ENCODE results near the gene CFAP65.
A peak's percentile ranks its signal among the peaks of the same experiment; 100 is the strongest.

Gene CFAP65

DNA sequence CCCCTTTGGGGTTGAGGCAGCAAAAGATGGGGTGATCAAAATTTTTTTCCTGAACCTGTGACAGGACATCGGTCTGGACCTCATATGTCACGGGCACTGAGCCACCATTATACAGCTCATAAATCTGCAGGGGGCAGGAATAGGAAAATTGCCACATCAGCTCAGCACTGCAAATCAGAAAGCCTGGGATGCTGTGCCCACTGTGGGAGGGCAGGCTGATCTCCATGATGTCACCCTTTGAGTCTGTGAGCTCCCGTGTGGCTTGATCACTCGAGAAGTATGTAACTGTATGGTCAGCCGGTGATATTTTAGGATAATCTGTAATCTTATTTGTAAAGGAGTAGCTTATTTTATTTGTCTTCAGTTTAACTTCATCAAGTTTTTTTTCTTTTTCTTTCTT, 30.4 kb downstream of the CFAP65 start:
- Histone ChIP-seq H3K27me3 (ENCODE audit: control insufficient read depth, insufficient read depth, low read length) (no peaks in the 10 kb centered on the region), H3K4me1 (ENCODE audit: control insufficient read depth, insufficient read depth, low read length) (no peaks in the 10 kb centered on the region), H3K36me3 (ENCODE audit: control insufficient read depth, insufficient read depth, low read length) (no peaks in the 10 kb centered on the region), H3K27ac (ENCODE audit: low read depth, low read length) (no peak overlapping the region), H3K9ac (ENCODE audit: low read length) (no peak overlapping the region), H3K4me3 (ENCODE audit: low read length) (no peak overlapping the region)

DNA sequence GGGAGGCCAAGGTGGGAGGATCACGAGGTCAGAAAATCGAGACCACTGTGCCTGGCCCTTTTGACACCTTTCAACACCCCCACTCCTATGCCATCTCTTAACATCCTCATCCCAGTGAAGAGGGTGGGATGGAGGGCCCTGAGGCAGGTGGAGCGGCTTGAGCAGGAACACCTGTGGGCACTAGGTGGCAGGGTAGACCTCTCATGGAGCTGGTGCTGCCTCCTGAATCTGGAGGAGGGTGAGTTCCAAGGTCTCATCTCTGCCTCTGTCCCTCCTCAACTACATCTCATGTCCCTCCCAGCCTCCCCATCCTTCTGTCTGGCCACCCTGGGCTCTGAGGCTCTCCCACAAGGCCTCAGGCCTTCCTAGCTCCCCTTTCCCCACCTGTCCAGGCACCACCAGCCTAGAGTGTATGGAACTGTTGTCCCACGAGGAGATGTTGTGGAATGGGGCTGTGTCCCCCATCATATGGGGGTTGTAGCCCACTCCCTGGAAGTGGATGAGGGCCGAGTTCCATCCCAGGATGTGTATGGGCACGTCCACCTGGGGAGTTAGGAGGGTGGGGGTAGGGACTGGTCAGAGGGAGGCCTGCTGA, 31.1 kb downstream of the CFAP65 start:
- H3K4me1 ChIP-seq (ENCODE audit: control insufficient read depth, insufficient read depth, low read length): no peaks in the 10 kb centered on the region
- no peak overlapping the region for H3K27ac ChIP-seq (ENCODE audit: low read depth, low read length)
- H3K36me3 ChIP-seq (ENCODE audit: control insufficient read depth, insufficient read depth, low read length): no peaks in the 10 kb centered on the region
- H3K4me3 ChIP-seq (ENCODE audit: low read length): no peak overlapping the region
- no peaks in the 10 kb centered on the region for H3K27me3 ChIP-seq (ENCODE audit: control insufficient read depth, insufficient read depth, low read length)
- H3K9ac ChIP-seq (ENCODE audit: low read length): no peak overlapping the region

DNA sequence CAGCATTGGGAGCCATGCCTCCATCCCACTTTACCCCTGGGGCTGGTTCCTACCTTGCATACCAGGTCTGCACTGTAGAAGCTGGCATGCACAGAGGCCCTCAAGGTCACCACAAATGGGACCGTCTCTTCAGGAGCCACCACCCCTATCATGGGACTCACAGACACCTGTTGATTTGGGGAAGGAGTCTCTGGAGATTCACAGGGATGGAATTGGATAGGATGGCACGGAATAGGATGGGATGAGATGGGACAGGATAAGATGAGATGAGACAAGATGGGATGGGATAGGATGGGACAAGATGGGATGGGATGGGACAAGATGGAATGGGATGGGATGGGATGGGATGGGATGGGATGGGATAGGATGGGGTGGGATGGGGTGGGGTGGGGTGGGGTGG, 32.0 kb downstream of the CFAP65 start:
- Histone ChIP-seq H3K36me3 (ENCODE audit: control insufficient read depth, insufficient read depth, low read length) (no peaks in the 10 kb centered on the region), H3K9ac (ENCODE audit: low read length) (no peak overlapping the region), H3K27ac (ENCODE audit: low read depth, low read length) (no peak overlapping the region), H3K4me3 (ENCODE audit: low read length) (no peak overlapping the region), H3K4me1 (ENCODE audit: control insufficient read depth, insufficient read depth, low read length) (no peaks in the 10 kb centered on the region), H3K27me3 (ENCODE audit: control insufficient read depth, insufficient read depth, low read length) (peaks cover 2% of the 10 kb centered on the region)

DNA sequence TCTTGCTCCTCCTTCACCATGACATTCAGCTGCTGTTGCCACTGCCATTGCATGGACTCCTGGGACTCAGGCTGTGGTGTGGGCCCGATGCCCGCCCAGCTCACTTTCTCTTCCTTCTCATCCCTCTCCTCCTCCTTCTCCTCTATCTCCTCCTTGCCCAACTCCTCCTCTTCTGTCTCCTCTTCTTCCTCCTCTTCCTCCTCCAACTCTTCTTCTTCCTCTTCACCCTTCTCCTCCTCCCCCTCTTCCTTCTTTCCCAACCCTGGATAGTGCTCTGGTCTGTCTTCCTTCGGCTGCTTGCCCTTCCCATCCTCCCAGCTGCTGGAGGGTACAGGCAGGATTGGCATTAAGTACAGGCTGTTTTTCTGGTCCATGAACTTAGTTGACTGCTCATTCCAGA, 37.3 kb downstream of the CFAP65 start:
- H3K4me1 ChIP-seq (ENCODE audit: control insufficient read depth, insufficient read depth, low read length): peaks cover 3% of the 10 kb centered on the region
- no peak overlapping the region for H3K4me3 ChIP-seq (ENCODE audit: low read length)
- H3K27ac ChIP-seq (ENCODE audit: low read depth, low read length): no peak overlapping the region
- H3K36me3 ChIP-seq (ENCODE audit: control insufficient read depth, insufficient read depth, low read length): no peaks in the 10 kb centered on the region
- H3K9ac ChIP-seq (ENCODE audit: low read length): no peak overlapping the region
- H3K27me3 ChIP-seq (ENCODE audit: control insufficient read depth, insufficient read depth, low read length): peaks cover 39% of the 10 kb centered on the region

DNA sequence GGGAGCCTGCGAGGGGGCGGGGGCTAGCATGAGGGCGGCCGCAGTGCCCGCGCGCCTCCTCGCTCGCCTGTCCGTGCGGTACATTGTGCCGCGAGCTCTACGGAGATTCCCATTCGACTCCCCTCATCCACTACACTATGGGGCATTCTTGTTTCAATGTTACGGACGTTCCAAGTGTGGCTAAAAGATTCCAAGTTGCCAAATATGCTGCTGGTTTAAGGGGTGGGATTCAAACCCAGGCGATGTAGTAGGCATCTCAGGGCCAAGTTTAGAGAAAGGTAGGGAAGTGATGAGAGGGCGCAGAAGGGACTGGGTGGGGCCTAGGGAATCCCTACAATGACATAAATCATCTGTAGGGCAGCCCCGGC, 38.1 kb downstream of the CFAP65 start:
- Histone ChIP-seq H3K4me1 (ENCODE audit: control insufficient read depth, insufficient read depth, low read length) (peaks cover 3% of the 10 kb centered on the region), H3K9ac (ENCODE audit: low read length) (no peak overlapping the region), H3K36me3 (ENCODE audit: control insufficient read depth, insufficient read depth, low read length) (no peaks in the 10 kb centered on the region), H3K27me3 (ENCODE audit: control insufficient read depth, insufficient read depth, low read length) (peaks cover 39% of the 10 kb centered on the region), H3K27ac (ENCODE audit: low read depth, low read length) (no peak overlapping the region), H3K4me3 (ENCODE audit: low read length) (no peak overlapping the region)

DNA sequence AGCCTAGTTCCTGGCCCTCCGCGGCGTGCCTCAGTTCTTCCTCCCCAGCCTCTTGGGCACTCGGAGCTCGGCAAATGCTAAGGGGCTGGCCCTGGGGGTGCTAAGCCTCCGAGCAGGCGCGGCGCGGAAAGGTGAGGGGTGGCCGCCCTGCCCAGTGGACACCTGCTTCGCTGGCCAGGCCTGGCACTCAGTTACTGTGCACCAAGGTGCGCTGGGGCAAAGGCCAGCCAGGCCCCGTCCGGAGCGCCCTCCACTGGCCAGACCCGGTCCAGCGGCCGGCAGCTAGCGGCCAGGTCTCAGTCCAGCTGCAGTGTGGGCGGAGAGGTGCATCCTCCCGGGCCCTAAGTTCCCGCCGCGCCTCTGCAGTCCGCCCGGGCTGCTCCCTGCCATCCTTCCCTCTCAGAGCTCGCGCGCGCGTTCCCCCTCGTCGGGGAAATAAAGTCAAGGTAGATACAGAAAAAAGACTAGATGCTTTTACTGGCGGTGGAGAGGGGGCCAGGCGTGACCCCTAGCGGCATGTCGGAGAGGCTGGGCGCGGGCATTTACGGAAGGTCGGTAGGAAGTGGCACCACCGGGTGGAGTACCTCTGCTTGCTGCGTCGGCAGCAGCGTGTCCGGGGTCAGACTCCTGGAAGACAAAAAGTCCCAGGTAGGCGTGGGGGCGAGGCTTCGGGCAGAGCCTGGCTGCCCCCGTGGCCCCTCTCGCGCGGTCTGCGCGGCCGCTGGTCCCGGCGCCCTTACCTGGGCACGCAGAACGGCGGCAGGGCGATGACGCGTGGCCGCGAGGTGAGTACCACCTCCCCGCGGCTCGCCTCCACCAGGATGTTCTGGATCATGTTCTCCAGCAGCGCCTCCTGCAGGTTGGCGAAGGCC, 38.7 kb downstream of the CFAP65 start:
- H3K9ac ChIP-seq (ENCODE audit: low read length): no peak overlapping the region
- no peak overlapping the region for H3K27ac ChIP-seq (ENCODE audit: low read depth, low read length)
- H3K4me1 ChIP-seq (ENCODE audit: control insufficient read depth, insufficient read depth, low read length): peaks cover 3% of the 10 kb centered on the region
- H3K27me3 ChIP-seq (ENCODE audit: control insufficient read depth, insufficient read depth, low read length): peaks cover 39% of the 10 kb centered on the region
- no peaks in the 10 kb centered on the region for H3K36me3 ChIP-seq (ENCODE audit: control insufficient read depth, insufficient read depth, low read length)
- peak overlapping the region; percentile 53 for H3K4me3 ChIP-seq (ENCODE audit: low read length)

DNA sequence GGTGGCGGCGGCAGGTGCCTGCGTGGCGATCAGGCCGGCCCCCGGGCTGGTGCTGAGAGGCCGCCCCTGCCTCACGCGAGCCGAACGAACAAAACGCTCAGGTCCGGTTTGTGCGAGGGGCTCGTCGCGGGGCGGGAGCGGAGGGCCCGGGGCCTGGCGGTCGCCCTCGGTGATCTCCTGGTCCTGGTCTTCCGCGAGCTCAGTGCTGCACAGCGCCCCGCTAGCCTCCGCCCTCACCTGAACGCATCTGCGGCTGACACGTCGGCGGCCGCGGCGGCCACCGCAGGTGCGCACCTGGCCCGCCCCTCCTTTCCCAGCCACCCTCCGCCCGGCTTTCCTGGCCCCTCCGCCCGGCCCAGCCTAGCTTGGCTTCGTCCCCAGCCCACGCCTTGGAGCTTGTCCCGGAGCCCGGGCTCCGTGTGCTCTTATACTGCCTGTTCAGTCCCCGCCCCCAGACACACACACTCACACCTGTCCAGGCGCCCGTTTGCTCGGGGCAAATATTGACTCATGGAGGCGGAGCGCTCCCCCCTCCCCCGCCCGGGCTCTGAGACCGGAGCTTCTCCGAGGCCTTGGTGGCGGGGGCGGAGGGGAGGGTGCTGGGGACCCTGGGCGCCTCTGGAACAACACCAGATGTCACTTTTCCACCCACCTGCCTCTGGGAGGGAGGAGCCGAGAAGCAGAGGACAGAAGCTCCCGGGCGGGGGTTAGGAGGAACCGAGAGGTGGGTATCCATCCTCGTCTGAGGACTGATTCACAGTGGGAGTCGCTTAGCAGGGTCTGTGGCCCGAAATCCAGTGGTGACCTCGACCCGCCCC, 39.5 kb downstream of the CFAP65 start:
- H3K27me3 ChIP-seq (ENCODE audit: control insufficient read depth, insufficient read depth, low read length): peaks cover 39% of the 10 kb centered on the region
- H3K4me3 ChIP-seq (ENCODE audit: low read length): peak overlapping the region; percentile 53
- H3K4me1 ChIP-seq (ENCODE audit: control insufficient read depth, insufficient read depth, low read length): peaks cover 3% of the 10 kb centered on the region

DNA sequence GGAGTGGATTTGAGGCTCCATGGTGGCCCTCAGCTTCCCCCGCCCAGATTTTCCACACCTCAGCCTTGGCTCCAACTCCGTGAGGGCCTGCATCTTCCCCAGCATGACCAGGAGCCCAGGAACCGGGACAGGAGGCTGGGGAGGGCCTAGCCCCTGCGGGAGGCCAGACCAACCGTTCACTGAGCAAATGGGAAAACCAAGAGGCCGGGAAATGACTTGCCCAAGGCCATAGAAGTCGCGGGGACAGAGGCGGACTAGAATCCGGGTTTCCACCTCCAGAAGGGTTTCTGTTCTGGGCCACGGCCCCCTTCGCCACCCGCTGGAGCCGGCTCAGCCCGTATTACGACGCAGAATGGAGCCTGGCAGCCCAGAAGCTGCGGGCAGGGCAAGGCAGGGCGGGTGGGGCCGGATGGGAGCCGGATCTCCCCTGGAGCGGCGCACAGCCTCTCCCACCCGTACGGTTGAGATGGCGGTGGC, 40.2 kb downstream of the CFAP65 start:
- peaks cover 41% of the 10 kb centered on the region for H3K27me3 ChIP-seq (ENCODE audit: control insufficient read depth, insufficient read depth, low read length)
- no peaks in the 10 kb centered on the region for H3K36me3 ChIP-seq (ENCODE audit: control insufficient read depth, insufficient read depth, low read length)
- H3K27ac ChIP-seq (ENCODE audit: low read depth, low read length): no peak overlapping the region
- peaks cover 5% of the 10 kb centered on the region for H3K4me1 ChIP-seq (ENCODE audit: control insufficient read depth, insufficient read depth, low read length)
- H3K4me3 ChIP-seq (ENCODE audit: low read length): peak overlapping the region; percentile 17
- no peak overlapping the region for H3K9ac ChIP-seq (ENCODE audit: low read length)

More for the DNA sequence above, 39.5 kb downstream of the CFAP65 start:
- Histone ChIP-seq H3K36me3 (ENCODE audit: control insufficient read depth, insufficient read depth, low read length) (no peaks in the 10 kb centered on the region), H3K9ac (ENCODE audit: low read length) (no peak overlapping the region), H3K27ac (ENCODE audit: low read depth, low read length) (no peak overlapping the region)

DNA sequence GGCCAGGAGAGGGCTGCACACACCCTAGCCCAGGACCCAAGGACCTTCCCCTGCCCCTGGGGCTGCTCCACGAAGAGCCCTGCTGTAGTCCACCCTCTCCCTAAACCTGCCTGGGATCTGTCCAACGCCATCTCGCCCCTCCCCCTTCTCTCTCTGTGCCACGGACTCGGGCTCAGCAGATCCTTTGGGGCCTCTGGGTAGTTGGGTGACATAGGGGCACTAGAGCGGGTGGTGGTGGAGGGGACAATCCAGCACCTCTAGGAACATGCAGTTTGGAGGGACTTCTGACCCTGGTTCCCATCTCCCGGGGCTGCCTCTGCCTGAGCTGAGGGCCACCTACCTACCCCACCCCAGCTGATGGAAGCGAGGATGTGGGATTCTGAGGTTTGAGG, 40.8 kb downstream of the CFAP65 start:
- Histone ChIP-seq H3K9ac (ENCODE audit: low read length) (no peak overlapping the region), H3K36me3 (ENCODE audit: control insufficient read depth, insufficient read depth, low read length) (no peaks in the 10 kb centered on the region), H3K4me3 (ENCODE audit: low read length) (peak overlapping the region; percentile 17), H3K27me3 (ENCODE audit: control insufficient read depth, insufficient read depth, low read length) (peaks cover 45% of the 10 kb centered on the region), H3K4me1 (ENCODE audit: control insufficient read depth, insufficient read depth, low read length) (peaks cover 9% of the 10 kb centered on the region), H3K27ac (ENCODE audit: low read depth, low read length) (no peak overlapping the region)

DNA sequence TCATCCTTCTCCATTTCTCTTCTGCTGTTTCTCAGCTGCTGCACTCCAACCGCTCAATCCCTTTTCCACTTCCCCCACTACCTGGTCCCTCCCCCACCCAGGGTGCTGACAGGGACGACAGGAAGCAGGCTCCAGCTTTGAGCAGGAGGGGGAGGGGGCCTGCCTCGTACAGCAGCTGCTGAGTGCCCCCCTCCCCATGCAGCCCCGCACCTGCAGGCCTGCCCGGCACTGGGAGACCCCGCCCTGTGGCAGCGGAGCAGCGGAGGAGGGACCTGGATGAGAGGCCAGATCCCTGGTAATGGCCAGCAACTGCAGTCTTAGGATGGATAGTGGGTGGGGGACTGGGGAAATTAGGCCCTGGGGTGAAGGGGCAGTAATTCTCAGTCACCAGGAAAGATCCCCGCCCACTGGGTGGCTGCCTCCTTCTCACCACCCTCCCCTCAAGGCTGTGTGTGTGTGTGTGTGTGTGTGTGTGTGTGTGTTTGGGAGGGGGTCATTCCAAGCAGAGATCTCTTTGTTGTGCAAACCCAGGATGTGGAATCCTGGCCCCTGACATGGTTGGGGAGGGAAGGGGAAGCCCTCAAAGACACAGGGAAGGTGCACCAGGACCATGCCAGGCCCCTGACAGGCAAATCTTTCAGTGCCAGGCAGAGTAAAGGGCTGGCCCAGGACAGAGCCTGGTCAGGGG, 41.3 kb downstream of the CFAP65 start:
- Histone ChIP-seq H3K9ac (ENCODE audit: low read length) (no peak overlapping the region), H3K27me3 (ENCODE audit: control insufficient read depth, insufficient read depth, low read length) (peaks cover 50% of the 10 kb centered on the region), H3K27ac (ENCODE audit: low read depth, low read length) (no peak overlapping the region), H3K36me3 (ENCODE audit: control insufficient read depth, insufficient read depth, low read length) (no peaks in the 10 kb centered on the region), H3K4me1 (ENCODE audit: control insufficient read depth, insufficient read depth, low read length) (peaks cover 10% of the 10 kb centered on the region), H3K4me3 (ENCODE audit: low read length) (no peak overlapping the region)

DNA sequence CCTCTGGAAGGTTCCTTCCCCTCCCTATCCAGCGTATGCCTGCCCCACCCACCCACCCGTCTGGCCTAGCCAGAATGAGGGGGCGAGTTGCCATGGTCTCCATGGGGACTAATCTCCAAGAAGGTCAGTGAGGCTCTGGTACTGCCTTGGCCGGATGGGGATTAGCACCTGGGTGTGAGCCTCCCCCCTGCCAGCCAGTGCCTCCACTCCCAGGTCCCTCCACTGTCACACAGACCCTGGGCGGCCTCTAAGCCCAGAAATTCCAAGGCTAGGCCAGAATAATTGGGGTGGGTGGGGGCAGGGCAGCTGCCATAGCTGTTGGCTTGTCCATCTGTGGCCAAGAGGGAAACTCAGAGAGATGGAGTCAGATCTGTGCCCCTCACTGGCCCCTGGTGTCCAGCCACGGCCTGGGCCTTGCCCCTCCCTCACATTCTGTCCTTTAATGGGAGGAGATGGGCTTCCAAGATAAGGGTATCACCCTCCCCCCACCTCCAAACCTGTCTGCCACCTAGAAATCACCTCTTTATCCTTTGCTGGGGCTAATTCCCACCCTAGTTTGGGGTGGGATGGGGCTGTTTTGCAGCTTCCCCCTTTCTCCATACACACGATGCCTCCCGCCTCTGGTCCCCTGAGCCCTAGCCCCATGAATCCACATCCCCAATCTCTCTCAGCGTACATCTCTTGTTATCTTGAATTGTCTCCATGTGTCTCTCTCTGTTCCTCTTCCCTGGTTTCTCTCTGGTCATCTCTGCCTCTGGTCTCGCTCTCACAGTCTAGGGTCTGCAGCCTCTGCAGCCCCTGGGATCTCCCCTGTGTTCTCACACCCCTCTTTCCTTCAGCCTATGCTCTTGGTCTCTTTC, 42.1 kb downstream of the CFAP65 start:
- no peak overlapping the region for H3K4me3 ChIP-seq (ENCODE audit: low read length)
- no peak overlapping the region for H3K9ac ChIP-seq (ENCODE audit: low read length)
- H3K4me1 ChIP-seq (ENCODE audit: control insufficient read depth, insufficient read depth, low read length): peaks cover 10% of the 10 kb centered on the region
- H3K27me3 ChIP-seq (ENCODE audit: control insufficient read depth, insufficient read depth, low read length): peaks cover 53% of the 10 kb centered on the region
- H3K27ac ChIP-seq (ENCODE audit: low read depth, low read length): no peak overlapping the region
- H3K36me3 ChIP-seq (ENCODE audit: control insufficient read depth, insufficient read depth, low read length): no peaks in the 10 kb centered on the region

All from rectal smooth muscle tissue (tissue), 1 donor.